GM12878 (cell line): ENCODE data around the gene ME3. TPM values are rescaled to one million over a fixed set of nuclear protein-coding genes. Genes with fewer than 3 reads are reported as not detected.

Source experiments
- ATAC-seq: fragments of 200-7000 bp; cut with Tn5 transposase; 3 replicates; pipeline ENCODE4 v1.9.1; 2020; ENCODE audit warnings: mild to moderate bottlenecking, moderate library complexity
- BruUV-seq: library from RNA; stranded (reverse); fragments of 400-500 nt; replicated peaks from 2 replicates; lab custom pipeline; 2021; lab: Mats Ljungman, UMichigan
- CTCF ChIA-PET: fragments of 300-600 bp; sonication (Branson Sonifier 250); formaldehyde crosslinking; extraction: SDS; loops from one replicate; lab custom pipeline; 2021; ENCODE audit warnings: inconsistent platforms; lab: Yijun Ruan, JAX
- POLR2A ChIA-PET: fragments of 350-600 bp; formaldehyde crosslinking; extraction: SDS; loops from one replicate; lab custom pipeline; 2021; ENCODE audit warnings: inconsistent platforms; lab: Charles Lee
- RAD21 ChIA-PET: fragments of 300-600 bp; sonication (Branson Sonifier 250); formaldehyde crosslinking; loops from one replicate; lab custom pipeline; 2023; ENCODE audit warnings: antibody characterized with exemption; ENCODE audit not compliant: unreplicated experiment; lab: Charles Lee
- SMC1A ChIA-PET: fragments of 300-600 bp; sonication (Branson Sonifier 250); formaldehyde crosslinking; loops from one replicate; lab custom pipeline; 2023; ENCODE audit not compliant: unreplicated experiment, uncharacterized antibody; lab: Charles Lee
- DNase-seq: peaks from one replicate; pipeline ENCODE4 v3.0.0-alpha.2; 2011; ENCODE audit warnings: low read depth, low spot score
- FAIRE-seq: peaks from 3 replicates; lab custom pipeline; 2011; peaks lifted over from hg19 to GRCh38; lab: Jason Lieb, UNC
- H2AFZ ChIP-seq: 2 replicates; pipeline ENCODE4 v1.6.0; 2011; ENCODE audit warnings: low read depth, low read length, control low read depth; ENCODE audit not compliant: control insufficient read depth
- H3K27ac ChIP-seq: 2 replicates; pipeline ENCODE4 v1.5.1; 2011; ENCODE audit warnings: control low read depth; ENCODE audit not compliant: control insufficient read depth, insufficient read depth
- H3K27me3 ChIP-seq, 2 experiments: replicated peaks in 1 of 2; 2 replicates each; pipeline versions ENCODE4 v1.6.0 to v1.6.1; 2011; ENCODE audit warnings: low read length in 1 of 2; ENCODE audit not compliant: control insufficient read depth in 2 of 2, insufficient read depth in 2 of 2
- H3K36me3 ChIP-seq, 2 experiments: 2 replicates each; pipeline ENCODE4 v1.5.1; 2011; ENCODE audit warnings: low read length in 1 of 2; ENCODE audit not compliant: control insufficient read depth in 2 of 2, insufficient read depth in 2 of 2
- H3K4me1 ChIP-seq: 2 replicates; pipeline ENCODE4 v1.6.1; 2011; ENCODE audit warnings: mild to moderate bottlenecking, low read length, moderate library complexity, mixed read lengths; ENCODE audit not compliant: control insufficient read depth, insufficient read depth
- H3K4me2 ChIP-seq: 2 replicates; pipeline ENCODE4 v1.6.0; 2011; ENCODE audit warnings: control low read depth; ENCODE audit not compliant: control insufficient read depth, insufficient read depth
- H3K4me3 ChIP-seq: fragments of 200-600 bp; sonication (generic); 2 replicates; pipeline ENCODE4 v1.5.1; 2016
- H3K79me2 ChIP-seq: 2 replicates; pipeline ENCODE4 v1.6.0; 2011; ENCODE audit warnings: low read length; ENCODE audit not compliant: control insufficient read depth, insufficient read depth
- H3K9ac ChIP-seq: 2 replicates; pipeline ENCODE4 v1.8.0; 2011; ENCODE audit warnings: low read length, control low read depth, mixed read lengths; ENCODE audit not compliant: control insufficient read depth, insufficient read depth
- H3K9me3 ChIP-seq: replicated peaks from 3 replicates; pipeline ENCODE4 v1.5.1; 2011; ENCODE audit warnings: mild to moderate bottlenecking, low read length; ENCODE audit not compliant: control insufficient read depth, insufficient read depth
- H4K20me1 ChIP-seq: 2 replicates; pipeline ENCODE4 v1.6.0; 2011; ENCODE audit not compliant: control insufficient read depth, insufficient read depth
- CBX5 ChIP-seq: sonication (generic); IDR thresholded peaks from 2 replicates; pipeline ENCODE4 v1.6.1; 2016; ENCODE audit warnings: low read depth, moderate library complexity, mild to moderate bottlenecking, inconsistent platforms
- CHD2 ChIP-seq: IDR thresholded peaks from 2 replicates; pipeline ENCODE4 v1.6.1; 2011; ENCODE audit warnings: low read depth, low read length, improper control_type of control experiment, borderline replicate concordance
- FOS ChIP-seq: IDR thresholded peaks from 3 replicates; pipeline ENCODE4 v1.6.1; 2011; ENCODE audit warnings: borderline replicate concordance; ENCODE audit not compliant: insufficient read length; ENCODE audit errors: extremely low read depth
- GATAD2B ChIP-seq: fragments of 450-650 bp; conservative IDR thresholded peaks from 2 replicates; pipeline ENCODE4 v1.6.1; 2017; ENCODE audit warnings: low read depth, mild to moderate bottlenecking, moderate library complexity
- LARP7 ChIP-seq: fragments of 450-650 bp; IDR thresholded peaks from 2 replicates; pipeline ENCODE4 v1.6.1; 2017; ENCODE audit warnings: mild to moderate bottlenecking
- NBN ChIP-seq: fragments of 450-650 bp; IDR thresholded peaks from 2 replicates; pipeline ENCODE4 v1.6.1; 2016
- RELA ChIP-seq: fragments of 450-650 bp; IDR thresholded peaks from 2 replicates; pipeline ENCODE4 v1.8.0; 2014; ENCODE audit warnings: borderline replicate concordance; ENCODE audit not compliant: partially characterized antibody
- RFX5 ChIP-seq: IDR thresholded peaks from 2 replicates; pipeline ENCODE4 v1.6.1; 2011; ENCODE audit warnings: low read depth, low read length, improper control_type of control experiment
- RUNX3 ChIP-seq: IDR thresholded peaks from 2 replicates; pipeline ENCODE4 v1.6.1; 2012; ENCODE audit warnings: low read length, inconsistent platforms
- SMAD5 ChIP-seq: IDR thresholded peaks from 2 replicates; pipeline ENCODE4 v1.6.1; 2016; ENCODE audit warnings: antibody characterized with exemption, low read depth
- STAT3 ChIP-seq: IDR thresholded peaks from 2 replicates; pipeline ENCODE4 v1.6.1; 2011; ENCODE audit warnings: low read depth, low read length, improper control_type of control experiment
- SUZ12 ChIP-seq: fragments of 200-600 bp; sonication (generic); IDR thresholded peaks from one replicate; pipeline ENCODE4 v1.6.1; 2018; ENCODE audit warnings: antibody characterized with exemption, mild to moderate bottlenecking; ENCODE audit not compliant: unreplicated experiment
- WRNIP1 ChIP-seq: IDR thresholded peaks from 2 replicates; pipeline ENCODE4 v1.6.1; 2011; ENCODE audit warnings: low read depth, low read length, improper control_type of control experiment, borderline replicate concordance
- WGBS: methylation state at CpG from one replicate; pipeline ENCODE4 v1.1.6; 2016; ENCODE audit warnings: low lambda C conversion rate; ENCODE audit not compliant: insufficient replicate concordance, insufficient coverage; ENCODE audit errors: missing lambda C conversion rate; 5-methylcytosine and 5-hydroxymethylcytosine counted together
- in situ Hi-C: fragments of 300-500 bp; cut with MboI; formaldehyde crosslinking; loops from 9 replicates; pipeline ENCODE4 v1.14.3; 2018; ENCODE audit warnings: mixed read lengths
- intact Hi-C: fragments of 100-400 bp; cut with micrococcal nuclease; formaldehyde crosslinking; loops from one replicate; pipeline ENCODE4 v1.14.2; 2022; ENCODE audit not compliant: unreplicated experiment
- polyA plus RNA-seq, 11 experiments: library from polyadenylated mRNA; depleted of rRNA in 4 of 11; unstranded in 6 of 11; stranded (reverse) in 5 of 11; fragments of >200 nt; fragmentation: Nextera tagmentation in 4 of 11; fragmentation: Illumina TruSeq in 1 of 11; extraction: Ambion mirVana in 4 of 11; extraction: Trizol in 1 of 11; gene quantifications; 1 replicate in 1 of 11; 2 replicates in 10 of 11; pipeline versions ENCODE4 v1.2.1 to v1.2.3, GENCODE V29; 2011 to 2016; ENCODE audit warnings: inconsistent platforms in 2 of 11, missing spikeins in 2 of 11, low read depth in 1 of 11
- total RNA-seq, 4 experiments: library from RNA; depleted of rRNA in 3 of 4; stranded (reverse); fragments of >200 nt in 3 of 4; fragmentation: Illumina TruSeq in 1 of 4; extraction: Trizol in 1 of 4; gene quantifications; 2 replicates each; pipeline versions ENCODE4 v1.2.1 to v1.2.3, GENCODE V29; 2013 to 2021
- TF ChIP-seq, protein P1 (sequence below): IDR thresholded peaks from 2 replicates; pipeline ENCODE4 v1.6.1; 2012; ENCODE audit warnings: mild to moderate bottlenecking, low read depth, low read length
- TF ChIP-seq, protein P2 (sequence below): IDR thresholded peaks from 2 replicates; pipeline ENCODE4 v1.6.1; 2012; ENCODE audit warnings: low read depth, low read length, improper control_type of control experiment
- TF ChIP-seq, protein P3 (sequence below): fragments of 450-650 bp; conservative IDR thresholded peaks from 2 replicates; pipeline ENCODE4 v1.6.1; 2017; ENCODE audit warnings: mild to moderate bottlenecking, moderate library complexity

ME3 gene
- total and polyA plus RNA-seq, 10 of the 15 experiments (the other 5 are each of a cell fraction or from before 2014, with no cell fraction given): 0.06 to 0.40 (median 0.19) TPM; not detected in 2

DNA sequence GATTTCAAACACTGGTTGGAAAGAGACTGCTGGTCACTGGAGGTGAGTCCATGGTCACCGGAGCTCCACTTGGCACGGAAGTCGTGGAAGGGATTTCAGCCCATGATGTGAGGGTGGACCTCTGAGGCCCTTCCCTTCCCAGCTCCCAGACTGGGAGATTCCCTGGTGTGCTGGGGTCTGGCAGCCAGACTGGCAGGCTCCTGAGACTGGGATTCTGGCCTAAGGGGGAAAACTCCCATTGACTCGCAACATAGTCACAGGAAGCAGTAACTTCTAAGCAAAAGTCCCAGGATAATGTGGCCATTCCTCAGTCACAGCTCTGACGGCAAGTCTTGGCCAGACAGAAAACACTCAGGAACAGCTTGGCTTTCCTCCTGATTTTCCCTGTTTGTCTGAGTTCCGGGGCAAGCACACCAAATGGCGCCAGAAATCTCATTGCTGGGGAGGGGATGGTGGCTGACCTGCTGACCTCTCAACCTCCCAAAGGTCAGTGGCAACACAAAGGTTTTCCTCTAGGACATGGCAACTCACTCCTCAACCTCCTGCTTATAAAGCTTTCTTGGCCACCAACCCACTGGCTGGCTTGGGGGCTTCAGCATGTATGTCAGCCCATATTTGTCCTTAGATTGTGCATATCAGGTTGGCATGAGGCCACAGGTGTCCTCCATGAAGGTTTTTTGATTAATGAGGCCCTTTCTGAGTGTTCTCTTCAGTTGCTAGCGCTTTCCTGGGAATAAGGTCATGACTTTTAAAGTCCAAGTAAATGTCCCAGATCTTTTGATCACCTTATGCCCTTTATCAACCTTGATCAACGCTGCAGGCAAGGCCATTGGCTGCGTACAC, 198.2 kb downstream of the ME3 start:
- H3K27me3 ChIP-seq: peaks cover 0 to 2% of the 10 kb centered on the region in 2 experiments; a peak in 2 of 4 replicates
- ChIA-PET CTCF (interaction anchor here (1.6 kb wide), 1 partner anchor 17 kb away, joined by 7 read pairs; no protein-coding TSS in a partner anchor), POLR2A (no interaction called here), RAD21 (no interaction called here), SMC1A (no interaction called here)
- H3K4me1 ChIP-seq: no peaks in the 10 kb centered on the region
- H3K36me3 ChIP-seq: no peaks in the 10 kb centered on the region
- FAIRE-seq (no peak), DNase-seq (no peak), ATAC-seq (no peak)
- in situ Hi-C loops: no loop called here
- H3K79me2 ChIP-seq: no peaks in the 10 kb centered on the region
- H2AFZ ChIP-seq: no peak overlapping the region
- H3K4me3 ChIP-seq: no peak overlapping the region
- H3K9me3 ChIP-seq: no peaks in the 10 kb centered on the region
- 43% methylated on average over 10 of the region's 10 CpGs for WGBS
- no peak overlapping the region for H3K4me2 ChIP-seq
- H4K20me1 ChIP-seq: no peaks in the 10 kb centered on the region; the same call in 1 of the 2 replicates
- H3K27ac ChIP-seq: no peak overlapping the region
- intact Hi-C loops: no loop called here
- H3K9ac ChIP-seq: no peak overlapping the region
- BruUV-seq: no TSS peak
- no peak for TF ChIP-seq SUZ12
- TF ChIP-seq SMAD5: no peak
- TF ChIP-seq STAT3: no peak
- TF ChIP-seq, protein P1, sequence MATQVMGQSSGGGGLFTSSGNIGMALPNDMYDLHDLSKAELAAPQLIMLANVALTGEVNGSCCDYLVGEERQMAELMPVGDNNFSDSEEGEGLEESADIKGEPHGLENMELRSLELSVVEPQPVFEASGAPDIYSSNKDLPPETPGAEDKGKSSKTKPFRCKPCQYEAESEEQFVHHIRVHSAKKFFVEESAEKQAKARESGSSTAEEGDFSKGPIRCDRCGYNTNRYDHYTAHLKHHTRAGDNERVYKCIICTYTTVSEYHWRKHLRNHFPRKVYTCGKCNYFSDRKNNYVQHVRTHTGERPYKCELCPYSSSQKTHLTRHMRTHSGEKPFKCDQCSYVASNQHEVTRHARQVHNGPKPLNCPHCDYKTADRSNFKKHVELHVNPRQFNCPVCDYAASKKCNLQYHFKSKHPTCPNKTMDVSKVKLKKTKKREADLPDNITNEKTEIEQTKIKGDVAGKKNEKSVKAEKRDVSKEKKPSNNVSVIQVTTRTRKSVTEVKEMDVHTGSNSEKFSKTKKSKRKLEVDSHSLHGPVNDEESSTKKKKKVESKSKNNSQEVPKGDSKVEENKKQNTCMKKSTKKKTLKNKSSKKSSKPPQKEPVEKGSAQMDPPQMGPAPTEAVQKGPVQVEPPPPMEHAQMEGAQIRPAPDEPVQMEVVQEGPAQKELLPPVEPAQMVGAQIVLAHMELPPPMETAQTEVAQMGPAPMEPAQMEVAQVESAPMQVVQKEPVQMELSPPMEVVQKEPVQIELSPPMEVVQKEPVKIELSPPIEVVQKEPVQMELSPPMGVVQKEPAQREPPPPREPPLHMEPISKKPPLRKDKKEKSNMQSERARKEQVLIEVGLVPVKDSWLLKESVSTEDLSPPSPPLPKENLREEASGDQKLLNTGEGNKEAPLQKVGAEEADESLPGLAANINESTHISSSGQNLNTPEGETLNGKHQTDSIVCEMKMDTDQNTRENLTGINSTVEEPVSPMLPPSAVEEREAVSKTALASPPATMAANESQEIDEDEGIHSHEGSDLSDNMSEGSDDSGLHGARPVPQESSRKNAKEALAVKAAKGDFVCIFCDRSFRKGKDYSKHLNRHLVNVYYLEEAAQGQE: no peak
- no peak for TF ChIP-seq RELA
- TF ChIP-seq, protein P2, sequence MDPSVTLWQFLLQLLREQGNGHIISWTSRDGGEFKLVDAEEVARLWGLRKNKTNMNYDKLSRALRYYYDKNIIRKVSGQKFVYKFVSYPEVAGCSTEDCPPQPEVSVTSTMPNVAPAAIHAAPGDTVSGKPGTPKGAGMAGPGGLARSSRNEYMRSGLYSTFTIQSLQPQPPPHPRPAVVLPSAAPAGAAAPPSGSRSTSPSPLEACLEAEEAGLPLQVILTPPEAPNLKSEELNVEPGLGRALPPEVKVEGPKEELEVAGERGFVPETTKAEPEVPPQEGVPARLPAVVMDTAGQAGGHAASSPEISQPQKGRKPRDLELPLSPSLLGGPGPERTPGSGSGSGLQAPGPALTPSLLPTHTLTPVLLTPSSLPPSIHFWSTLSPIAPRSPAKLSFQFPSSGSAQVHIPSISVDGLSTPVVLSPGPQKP: no peak
- TF ChIP-seq CBX5: no peak
- no peak for TF ChIP-seq GATAD2B
- TF ChIP-seq, protein P3, sequence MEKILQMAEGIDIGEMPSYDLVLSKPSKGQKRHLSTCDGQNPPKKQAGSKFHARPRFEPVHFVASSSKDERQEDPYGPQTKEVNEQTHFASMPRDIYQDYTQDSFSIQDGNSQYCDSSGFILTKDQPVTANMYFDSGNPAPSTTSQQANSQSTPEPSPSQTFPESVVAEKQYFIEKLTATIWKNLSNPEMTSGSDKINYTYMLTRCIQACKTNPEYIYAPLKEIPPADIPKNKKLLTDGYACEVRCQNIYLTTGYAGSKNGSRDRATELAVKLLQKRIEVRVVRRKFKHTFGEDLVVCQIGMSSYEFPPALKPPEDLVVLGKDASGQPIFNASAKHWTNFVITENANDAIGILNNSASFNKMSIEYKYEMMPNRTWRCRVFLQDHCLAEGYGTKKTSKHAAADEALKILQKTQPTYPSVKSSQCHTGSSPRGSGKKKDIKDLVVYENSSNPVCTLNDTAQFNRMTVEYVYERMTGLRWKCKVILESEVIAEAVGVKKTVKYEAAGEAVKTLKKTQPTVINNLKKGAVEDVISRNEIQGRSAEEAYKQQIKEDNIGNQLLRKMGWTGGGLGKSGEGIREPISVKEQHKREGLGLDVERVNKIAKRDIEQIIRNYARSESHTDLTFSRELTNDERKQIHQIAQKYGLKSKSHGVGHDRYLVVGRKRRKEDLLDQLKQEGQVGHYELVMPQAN: no peak
- no peak for TF ChIP-seq RUNX3
- TF ChIP-seq FOS: no peak
- TF ChIP-seq LARP7: no peak
- TF ChIP-seq WRNIP1: no peak
- TF ChIP-seq RFX5: no peak
- TF ChIP-seq CHD2: no peak
- no peak for TF ChIP-seq NBN
